KOPT-K1 (cell line): ENCODE measurements around the gene TCFL5.

Source experiments
- H3K27ac ChIP-seq: fragments of 200-600 bp; sonication (generic); 2 replicates; pipeline ENCODE4 v1.5.1; 2016; ENCODE audit warnings: antibody characterized with exemption, mild to moderate bottlenecking, low read depth, low read length; ENCODE audit not compliant: poor library complexity, severe bottlenecking
- H3K36me3 ChIP-seq: fragments of 200-600 bp; sonication (generic); 2 replicates; pipeline ENCODE4 v1.5.1; 2017; ENCODE audit warnings: antibody characterized with exemption, mild to moderate bottlenecking, low read length, moderate library complexity; ENCODE audit not compliant: insufficient read depth
- H3K9me3 ChIP-seq: fragments of 200-600 bp; sonication (generic); 2 replicates; pipeline ENCODE4 v1.5.1; 2017; ENCODE audit warnings: antibody characterized with exemption, low read length, mild to moderate bottlenecking; ENCODE audit not compliant: insufficient read depth, poor library complexity, severe bottlenecking

Gene TCFL5

GRCh38 chr20:62899633-62900051 lies 38.0 kb upstream of the TCFL5 start:
- H3K27ac ChIP-seq: no peak overlapping the region
- H3K36me3 ChIP-seq: peaks cover 85% of the 10 kb centered on the region
- H3K9me3 ChIP-seq: no peaks in the 10 kb centered on the region

DNA sequence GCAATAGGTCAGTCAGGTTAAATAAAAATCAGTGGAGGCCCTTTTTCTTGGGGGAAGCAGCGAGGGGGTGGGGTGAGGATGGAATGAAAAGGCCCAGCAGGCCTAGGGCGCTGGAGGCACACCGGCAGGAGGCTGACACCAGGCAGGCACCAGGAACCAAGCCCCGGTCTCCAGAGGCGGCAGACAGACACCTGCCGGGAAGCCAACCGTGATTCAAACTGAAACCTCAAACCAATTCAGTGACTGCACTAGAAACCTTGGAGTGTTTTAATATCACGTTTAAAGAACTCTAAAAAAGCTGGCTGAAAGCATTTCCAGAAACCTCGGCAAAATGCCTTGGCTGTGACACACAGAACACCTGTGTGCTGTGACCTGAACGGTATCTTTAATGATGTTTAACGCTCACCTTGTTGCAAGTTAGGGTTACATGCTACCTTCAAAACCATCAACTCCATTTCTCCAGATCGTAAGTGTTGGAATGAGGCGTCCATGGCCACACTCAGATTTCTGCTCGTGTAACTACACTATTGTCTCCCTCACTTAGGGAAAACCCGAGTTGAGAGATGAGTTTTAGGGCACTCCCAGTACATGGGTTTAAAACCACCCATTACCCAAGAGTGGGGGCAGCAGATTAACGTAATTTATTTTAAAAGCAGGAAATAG lies 37.5 kb upstream of the TCFL5 start:
- no peak overlapping the region for H3K27ac ChIP-seq
- H3K9me3 ChIP-seq: no peaks in the 10 kb centered on the region
- H3K36me3 ChIP-seq: peaks cover 85% of the 10 kb centered on the region

- Histone ChIP-seq H3K36me3 (peaks cover 85% of the 10 kb centered on the region), H3K27ac (no peak overlapping the region), H3K9me3 (no peaks in the 10 kb centered on the region)
These were observed 36.7 kb upstream of the TCFL5 start for GRCh38 chr20:62898093-62898964.

- H3K9me3 ChIP-seq: no peaks in the 10 kb centered on the region
- peaks cover 85% of the 10 kb centered on the region for H3K36me3 ChIP-seq
- H3K27ac ChIP-seq: no peak overlapping the region
These were observed 36.0 kb upstream of the TCFL5 start for GRCh38 chr20:62897666-62898065.

- H3K27ac ChIP-seq: no peak overlapping the region
- no peaks in the 10 kb centered on the region for H3K9me3 ChIP-seq
- peaks cover 85% of the 10 kb centered on the region for H3K36me3 ChIP-seq
These were observed 34.9 kb upstream of the TCFL5 start for GRCh38 chr20:62896526-62896925.

DNA sequence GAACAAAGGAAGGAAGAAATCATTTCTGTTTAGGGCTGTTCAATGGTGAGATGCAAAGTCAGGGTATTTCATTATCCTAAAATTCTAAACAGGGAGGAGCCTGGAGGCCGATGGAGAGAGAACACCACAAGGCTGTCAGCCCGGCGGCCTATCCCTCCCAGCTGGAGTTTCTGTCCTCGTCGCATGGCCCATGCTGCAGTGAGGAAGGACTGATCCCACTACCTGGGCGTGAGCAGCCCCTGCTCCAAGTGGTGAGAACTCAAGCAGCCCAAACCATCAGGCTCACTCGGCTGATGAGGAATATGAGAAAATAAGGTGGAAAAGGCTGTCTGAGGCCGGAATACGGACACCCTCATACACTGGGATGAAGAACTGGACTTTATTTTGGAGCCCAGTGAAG lies 33.9 kb upstream of the TCFL5 start:
- Histone ChIP-seq H3K9me3 (no peaks in the 10 kb centered on the region), H3K27ac (no peak overlapping the region), H3K36me3 (peaks cover 85% of the 10 kb centered on the region)

- no peak overlapping the region for H3K27ac ChIP-seq
- H3K9me3 ChIP-seq: no peaks in the 10 kb centered on the region
- peaks cover 96% of the 10 kb centered on the region for H3K36me3 ChIP-seq
These were observed 32.6 kb upstream of the TCFL5 start for GRCh38 chr20:62894261-62894660.

DNA sequence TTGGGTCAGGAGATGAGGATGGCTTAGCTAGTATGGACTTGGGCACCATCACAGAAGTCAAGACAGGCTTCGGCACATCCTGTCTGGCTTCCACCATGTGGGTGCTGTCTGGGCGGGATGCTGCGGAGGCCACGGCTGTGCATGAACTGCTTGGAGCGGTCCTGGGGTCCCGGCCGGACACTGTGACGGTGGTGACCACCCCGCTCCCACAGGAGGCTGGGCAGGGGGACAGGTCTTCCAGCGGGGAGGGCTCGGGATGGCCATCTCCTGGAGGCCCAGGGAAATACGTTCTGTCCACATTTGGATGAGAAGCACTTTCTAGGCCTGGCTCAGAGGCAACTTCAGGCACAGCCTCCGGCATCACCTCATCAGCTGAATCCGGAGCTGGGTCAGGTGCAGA lies 32.1 kb upstream of the TCFL5 start:
- Histone ChIP-seq H3K27ac (no peak overlapping the region), H3K36me3 (peaks cover 98% of the 10 kb centered on the region), H3K9me3 (no peaks in the 10 kb centered on the region)

DNA sequence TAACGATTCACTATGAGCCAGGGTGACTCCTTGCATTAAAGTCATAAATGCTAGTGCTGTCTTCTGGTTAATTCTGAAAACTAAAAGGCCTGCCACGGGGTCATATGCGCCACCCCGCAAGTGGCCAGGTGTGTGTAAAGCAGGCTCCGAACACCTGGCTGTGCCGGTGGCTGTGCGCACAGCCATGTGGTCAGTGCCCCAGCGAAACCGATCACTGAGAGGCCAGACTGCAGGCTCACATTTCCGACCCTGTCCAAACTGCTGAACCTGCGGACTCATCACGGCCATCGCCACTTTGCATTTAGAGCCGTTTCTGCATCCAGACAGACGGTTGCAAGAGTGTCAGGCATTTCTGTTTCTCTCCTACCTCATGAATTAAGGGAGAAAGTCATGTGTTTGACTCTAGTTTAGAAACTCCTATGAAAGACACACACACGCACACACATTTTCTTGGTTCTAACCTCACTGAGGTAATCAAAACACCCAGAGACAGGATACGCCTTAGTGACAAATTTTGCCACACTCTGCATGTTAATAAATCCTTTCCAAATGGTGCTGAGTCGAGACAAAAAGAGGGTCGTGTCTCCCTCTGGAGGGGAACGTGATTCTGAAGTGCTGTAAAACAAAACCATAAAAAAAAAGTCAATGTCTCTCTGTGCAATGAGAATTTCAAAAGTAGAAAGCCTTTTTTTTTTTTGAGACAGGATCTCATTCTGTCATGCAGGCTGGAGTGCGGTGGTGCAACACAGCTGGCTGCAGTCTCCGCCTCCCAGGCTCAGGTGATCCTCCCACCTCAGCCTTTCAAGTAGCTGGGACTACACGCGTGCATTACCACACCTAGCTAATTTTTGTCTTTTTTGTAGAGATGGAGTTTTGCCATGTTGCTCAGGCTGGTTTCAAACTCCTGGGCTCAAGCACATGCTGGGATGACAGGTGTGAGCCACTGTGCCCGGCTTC lies 31.0 kb upstream of the TCFL5 start:
- H3K27ac ChIP-seq: no peak overlapping the region
- peaks cover 100% of the 10 kb centered on the region for H3K36me3 ChIP-seq
- H3K9me3 ChIP-seq: no peaks in the 10 kb centered on the region

GRCh38 chr20:62891111-62891510 lies 29.5 kb upstream of the TCFL5 start:
- H3K36me3 ChIP-seq: peaks cover 100% of the 10 kb centered on the region
- H3K9me3 ChIP-seq: no peaks in the 10 kb centered on the region
- H3K27ac ChIP-seq: no peak overlapping the region

GRCh38 chr20:62890444-62890843 lies 28.8 kb upstream of the TCFL5 start:
- Histone ChIP-seq H3K9me3 (no peaks in the 10 kb centered on the region), H3K27ac (no peak overlapping the region), H3K36me3 (peaks cover 100% of the 10 kb centered on the region)

DNA sequence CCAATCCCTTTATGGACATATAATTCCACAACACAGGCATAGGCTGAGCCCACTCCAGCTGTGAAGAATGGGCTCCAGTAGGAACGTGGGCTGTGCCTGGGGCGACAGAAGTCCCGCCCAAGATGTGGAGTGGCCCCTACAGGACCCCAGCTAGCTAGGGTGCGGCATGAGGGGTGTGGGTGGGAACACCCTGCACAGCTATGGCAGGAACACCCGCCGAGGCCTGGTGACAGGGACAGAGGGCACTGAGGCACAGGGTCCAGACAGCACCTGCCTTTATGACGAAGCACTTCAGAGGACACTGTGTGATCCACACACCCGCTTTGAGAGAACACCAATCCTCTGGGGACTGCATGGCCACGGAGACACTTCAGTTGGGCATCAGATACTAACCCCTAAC lies 28.2 kb upstream of the TCFL5 start:
- H3K27ac ChIP-seq: no peak overlapping the region
- no peaks in the 10 kb centered on the region for H3K9me3 ChIP-seq
- H3K36me3 ChIP-seq: peaks cover 99% of the 10 kb centered on the region

DNA sequence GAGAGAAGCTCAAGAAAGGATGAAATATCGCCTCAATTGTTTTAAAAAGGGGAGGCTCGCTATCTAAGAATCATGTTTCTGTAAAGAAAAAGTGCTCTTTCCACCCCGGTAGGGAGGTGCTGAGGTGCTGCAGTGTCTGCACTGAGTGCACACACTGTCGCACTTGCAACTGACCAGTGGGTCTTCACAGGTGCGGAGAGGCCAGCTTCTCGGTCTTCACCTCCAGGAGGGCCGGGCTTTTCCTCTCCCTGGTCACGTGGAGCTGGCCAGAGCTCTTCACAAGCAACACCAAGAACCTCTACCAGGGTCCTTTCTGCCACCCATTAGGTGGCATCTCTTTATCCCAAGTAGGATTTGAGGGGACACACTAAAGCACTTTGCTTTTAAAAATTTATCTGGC lies 27.8 kb upstream of the TCFL5 start:
- Histone ChIP-seq H3K9me3 (no peaks in the 10 kb centered on the region), H3K27ac (no peak overlapping the region), H3K36me3 (peaks cover 95% of the 10 kb centered on the region)

GRCh38 chr20:62888910-62889309 lies 27.3 kb upstream of the TCFL5 start:
- peaks cover 90% of the 10 kb centered on the region for H3K36me3 ChIP-seq
- H3K9me3 ChIP-seq: no peaks in the 10 kb centered on the region
- H3K27ac ChIP-seq: no peak overlapping the region

DNA sequence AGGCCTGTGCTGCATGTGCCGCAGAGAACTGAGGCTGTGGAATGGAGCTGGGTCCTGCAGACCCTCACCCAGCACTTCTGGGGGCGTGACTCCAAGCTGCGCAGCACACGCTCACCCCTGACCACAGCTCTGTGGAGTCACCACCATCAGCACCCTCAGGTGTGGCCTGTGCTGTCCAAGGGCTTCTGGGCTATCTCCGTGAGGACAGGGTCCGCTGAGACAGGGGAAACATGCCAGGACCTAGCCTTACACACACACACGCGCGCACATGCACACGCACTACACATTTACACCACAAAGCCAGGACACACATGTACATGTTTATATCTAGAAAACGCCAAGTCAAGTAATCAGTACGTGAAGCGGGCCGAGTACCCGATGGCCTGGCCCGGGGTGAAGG lies 26.8 kb upstream of the TCFL5 start:
- no peak overlapping the region for H3K27ac ChIP-seq
- peaks cover 85% of the 10 kb centered on the region for H3K36me3 ChIP-seq
- no peaks in the 10 kb centered on the region for H3K9me3 ChIP-seq
